ENCODE data around the gene SLC37A4. TPM values are rescaled to one million over a fixed set of nuclear protein-coding genes. Genes with fewer than 3 reads are reported as not detected.
A peak's percentile ranks its signal among the peaks of the same experiment; 100 is the strongest.

SLC37A4 gene
- total and polyA plus RNA-seq, 2 of the 13 experiments (the other 11 are each of a cell fraction or from before 2014, with no cell fraction given) = 43.0 to 56.1 TPM

DNA sequence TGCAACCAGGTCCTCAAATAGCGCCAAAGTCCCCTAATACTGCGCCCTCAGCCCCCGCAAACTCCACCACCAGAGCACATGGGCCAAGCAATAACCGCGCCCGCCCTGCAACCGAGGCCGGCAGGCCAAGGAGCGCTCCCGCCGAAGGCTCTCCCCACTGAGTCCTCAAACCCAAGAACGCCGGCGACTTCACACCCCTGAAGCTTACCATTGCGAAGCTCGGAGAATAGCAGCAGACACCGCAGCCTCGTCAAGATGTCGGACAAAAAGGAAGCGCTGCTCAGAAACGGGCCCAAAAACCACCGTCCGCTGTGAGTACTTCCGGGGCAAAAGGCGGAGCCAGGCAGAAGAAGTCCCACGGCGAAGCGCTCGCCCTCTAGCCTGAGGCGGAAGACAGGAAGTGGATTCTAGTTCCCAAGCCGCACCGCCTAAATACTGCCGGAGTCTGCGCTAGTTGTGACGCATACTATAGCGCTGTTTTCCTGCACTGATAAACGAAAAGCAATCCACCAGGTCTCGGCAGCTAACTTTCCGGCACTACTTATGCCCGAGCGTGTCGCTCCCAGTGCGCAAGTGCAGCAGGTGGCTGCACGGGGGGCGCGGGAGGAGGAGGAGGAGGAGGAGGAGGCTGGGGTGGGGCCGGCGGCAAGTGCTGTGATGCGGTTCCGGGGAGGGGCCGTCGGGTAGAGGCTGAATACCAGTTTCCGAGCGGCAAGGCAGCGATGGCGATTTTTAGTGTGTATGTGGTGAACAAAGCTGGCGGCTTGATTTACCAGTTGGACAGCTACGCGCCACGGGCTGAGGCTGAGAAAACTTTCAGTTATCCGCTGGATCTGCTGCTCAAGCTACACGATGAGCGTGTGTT is 12.4 kb downstream of the SLC37A4 start, which contains the start of the genes RPS25 and TRAPPC4 (continued):
- TF ChIP-seq PCBP2 (optimal IDR thresholded peaks at IDR 0.05; ENCODE audit: low read depth, low read length, poor library complexity, severe bottlenecking) = no peak
- TF ChIP-seq, protein P1, sequence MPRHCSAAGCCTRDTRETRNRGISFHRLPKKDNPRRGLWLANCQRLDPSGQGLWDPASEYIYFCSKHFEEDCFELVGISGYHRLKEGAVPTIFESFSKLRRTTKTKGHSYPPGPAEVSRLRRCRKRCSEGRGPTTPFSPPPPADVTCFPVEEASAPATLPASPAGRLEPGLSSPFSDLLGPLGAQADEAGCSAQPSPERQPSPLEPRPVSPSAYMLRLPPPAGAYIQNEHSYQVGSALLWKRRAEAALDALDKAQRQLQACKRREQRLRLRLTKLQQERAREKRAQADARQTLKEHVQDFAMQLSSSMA (CRISPR knock-in tag; IDR thresholded peaks at IDR 0.05) = peak; percentile 92; the same call in 1 of the 2 replicates
- TF ChIP-seq, protein P2, sequence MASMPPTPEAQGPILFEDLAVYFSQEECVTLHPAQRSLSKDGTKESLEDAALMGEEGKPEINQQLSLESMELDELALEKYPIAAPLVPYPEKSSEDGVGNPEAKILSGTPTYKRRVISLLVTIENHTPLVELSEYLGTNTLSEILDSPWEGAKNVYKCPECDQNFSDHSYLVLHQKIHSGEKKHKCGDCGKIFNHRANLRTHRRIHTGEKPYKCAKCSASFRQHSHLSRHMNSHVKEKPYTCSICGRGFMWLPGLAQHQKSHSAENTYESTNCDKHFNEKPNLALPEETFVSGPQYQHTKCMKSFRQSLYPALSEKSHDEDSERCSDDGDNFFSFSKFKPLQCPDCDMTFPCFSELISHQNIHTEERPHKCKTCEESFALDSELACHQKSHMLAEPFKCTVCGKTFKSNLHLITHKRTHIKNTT (CRISPR knock-in tag; IDR thresholded peaks at IDR 0.05) = no peak
- TF ChIP-seq ZKSCAN5 (CRISPR knock-in tag; IDR thresholded peaks at IDR 0.05) = no peak
- TF ChIP-seq ZNF775 (CRISPR knock-in tag; IDR thresholded peaks at IDR 0.05; ENCODE audit: borderline replicate concordance) = no peak
- no peak for TF ChIP-seq MYNN (CRISPR knock-in tag; IDR thresholded peaks at IDR 0.05; ENCODE audit: low read depth)
- TF ChIP-seq CHCHD3 (CRISPR knock-in tag; IDR thresholded peaks at IDR 0.05) = no peak; the same call in none of the 2 replicates
- TF ChIP-seq ZNF292 (CRISPR knock-in tag; IDR thresholded peaks at IDR 0.05; ENCODE audit: borderline replicate concordance, low read depth) = no peak
- TF ChIP-seq XRCC5 (optimal IDR thresholded peaks at IDR 0.05; ENCODE audit: low read length) = peak; percentile 60
- TF ChIP-seq MLLT10 (CRISPR knock-in tag; IDR thresholded peaks at IDR 0.05) = no peak
- TF ChIP-seq ZNF788 (CRISPR knock-in tag; IDR thresholded peaks at IDR 0.05; ENCODE audit: borderline replicate concordance) = no peak; the same call in 1 of the 2 replicates
- 0 out of 2 replicates have a peak, but pooled peaks have one; percentile 43 for TF ChIP-seq ZNF253 (CRISPR knock-in tag; IDR thresholded peaks at IDR 0.05; ENCODE audit: borderline replicate concordance)
- no peak for TF ChIP-seq GPN1 (CRISPR knock-in tag; IDR thresholded peaks at IDR 0.05; ENCODE audit: borderline replicate concordance)
- no peak for TF ChIP-seq ZNF276 (CRISPR knock-in tag; IDR thresholded peaks at IDR 0.05; ENCODE audit: low read depth)
- TF ChIP-seq ZNF256 (CRISPR knock-in tag; conservative IDR thresholded peaks at IDR 0.05) = 0 out of 2 replicates have a peak, but pooled peaks have one; percentile 28
- TF ChIP-seq ZNF75D (CRISPR knock-in tag; IDR thresholded peaks at IDR 0.05; ENCODE audit: borderline replicate concordance) = no peak
- TF ChIP-seq ZNF430 (CRISPR knock-in tag; IDR thresholded peaks at IDR 0.05) = peak; percentile 75; the same call in 1 of the 2 replicates
- TF ChIP-seq ZNF205 (CRISPR knock-in tag; IDR thresholded peaks at IDR 0.05) = no peak; the same call in 1 of the 2 replicates
- TF ChIP-seq, protein P3, sequence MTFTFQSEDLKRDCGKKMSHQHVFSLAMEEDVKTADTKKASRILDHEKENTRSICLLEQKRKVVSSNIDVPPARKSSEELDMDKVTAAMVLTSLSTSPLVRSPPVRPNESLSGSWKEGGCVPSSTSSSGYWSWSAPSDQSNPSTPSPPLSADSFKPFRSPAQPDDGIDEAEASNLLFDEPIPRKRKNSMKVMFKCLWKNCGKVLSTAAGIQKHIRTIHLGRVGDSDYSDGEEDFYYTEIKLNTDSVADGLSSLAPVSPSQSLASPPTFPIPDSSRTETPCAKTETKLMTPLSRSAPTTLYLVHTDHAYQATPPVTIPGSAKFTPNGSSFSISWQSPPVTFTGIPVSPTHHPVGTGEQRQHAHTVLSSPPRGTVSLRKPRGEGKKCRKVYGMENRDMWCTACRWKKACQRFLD (CRISPR knock-in tag; IDR thresholded peaks at IDR 0.05; ENCODE audit: borderline replicate concordance) = no peak
- TF ChIP-seq ZBTB7A (CRISPR knock-in tag; IDR thresholded peaks at IDR 0.05) = no peak
- peak; percentile 60; the same call in 1 of the 2 replicates for TF ChIP-seq SMAD9 (CRISPR knock-in tag; IDR thresholded peaks at IDR 0.05)
- TF ChIP-seq ZNF567 (CRISPR knock-in tag; IDR thresholded peaks at IDR 0.05; ENCODE audit: borderline replicate concordance) = 0 out of 2 replicates have a peak, but pooled peaks have one; percentile 89

Data from HepG2 (cell line).